Stimulated activated CD8-positive, alpha-beta memory T cell treated with anti-CD3 and anti-CD28 coated beads, Interleukin-12 subunit alpha, Interleukin-12 subunit beta, amount 100 ng/mL, for 1 hour (primary cell): ENCODE data around the gene EXOC2.

ENCODE experiments used
- DNase-seq: peaks from one replicate; pipeline ENCODE4 v3.0.0-alpha.2; 2020; ENCODE audit warnings: low read depth

The EXOC2 gene

DNA sequence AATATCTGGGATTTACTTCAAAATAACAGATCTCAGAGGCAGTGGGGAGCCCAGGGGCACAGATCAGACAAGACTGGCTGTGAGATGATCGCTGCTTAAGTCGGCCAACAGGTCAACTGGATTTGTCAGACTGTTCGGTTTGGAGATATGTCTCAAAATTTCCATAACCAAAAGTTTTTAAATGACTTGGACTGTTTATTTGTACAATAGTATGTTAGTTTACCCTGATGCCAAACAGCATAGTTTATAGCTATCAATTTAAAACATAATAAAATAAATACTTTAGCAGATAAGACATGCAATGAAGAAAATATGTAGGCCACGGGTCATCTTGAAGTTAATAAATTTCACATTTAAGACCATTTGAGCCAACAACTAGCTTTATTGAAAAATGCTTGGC, 174.7 kb downstream of the EXOC2 start:
- no peak for DNase-seq

DNA sequence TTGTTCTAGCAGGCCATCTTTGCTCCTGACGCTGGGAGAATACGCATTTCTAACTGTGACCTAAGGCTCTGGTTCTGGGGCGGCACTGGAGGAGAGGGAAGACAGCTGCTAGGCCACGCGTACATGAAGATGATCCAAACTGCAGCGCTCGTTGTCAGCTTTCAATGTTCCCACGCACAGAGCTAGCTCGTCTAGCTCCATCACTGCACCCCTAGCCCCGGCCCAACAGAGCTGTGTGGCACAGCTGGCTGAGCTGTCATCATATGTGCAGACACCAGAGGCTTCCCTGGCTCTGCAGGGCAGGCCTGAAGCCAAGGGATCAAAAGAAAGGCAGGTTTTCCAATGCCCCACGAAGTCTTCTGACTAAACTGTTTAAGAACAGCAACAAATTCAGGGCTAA, 176.7 kb downstream of the EXOC2 start:
- DNase-seq, result no peak

DNA sequence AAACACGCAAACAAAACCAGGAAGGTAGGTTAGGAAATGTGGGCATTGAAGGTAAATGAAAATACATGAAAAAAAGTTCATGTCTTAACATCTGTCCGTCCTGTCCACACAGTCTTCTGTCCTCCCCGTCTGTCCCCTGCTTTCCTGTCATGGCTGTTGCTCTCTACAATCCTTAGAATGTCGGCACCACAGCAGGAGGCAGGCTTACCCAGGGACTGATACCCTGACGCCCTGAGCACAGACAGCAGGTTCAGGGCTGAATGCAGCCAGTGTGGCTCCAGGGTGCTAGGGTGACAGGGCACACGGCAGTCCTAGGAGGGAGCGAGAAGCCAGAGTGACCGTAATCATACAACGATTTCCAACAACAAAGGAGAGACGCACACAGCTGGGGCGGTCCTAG, 177.7 kb downstream of the EXOC2 start:
- DNase-seq, result no peak

DNA sequence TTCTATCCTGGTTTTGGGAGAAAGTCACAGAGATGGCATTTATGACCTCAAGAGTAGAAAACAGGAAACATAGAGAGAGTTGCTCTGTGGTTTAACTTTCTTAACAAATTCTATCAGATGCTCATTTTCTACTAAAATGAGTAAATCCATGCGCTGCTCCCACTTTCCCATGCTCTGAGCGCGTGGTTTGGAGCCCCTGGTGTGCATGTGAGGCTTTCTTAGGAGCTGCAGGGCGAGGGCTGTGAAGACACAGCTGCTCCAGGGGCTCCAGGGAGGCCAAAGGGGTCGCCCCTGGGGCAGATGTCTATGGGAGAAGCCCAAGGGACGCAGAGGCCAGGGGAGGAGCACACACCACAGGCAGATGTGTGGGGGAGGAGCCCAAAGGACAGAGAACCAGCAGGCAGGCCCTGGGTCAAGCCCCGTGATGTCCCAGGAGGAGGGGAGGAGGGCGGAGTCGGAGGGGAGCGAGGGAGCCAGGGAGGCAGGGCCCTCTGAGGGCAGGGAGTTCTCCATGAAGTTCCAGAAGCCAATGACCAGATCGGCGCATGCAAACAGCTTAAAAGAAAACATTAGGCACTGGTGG, 178.5 kb downstream of the EXOC2 start:
- no peak for DNase-seq

DNA sequence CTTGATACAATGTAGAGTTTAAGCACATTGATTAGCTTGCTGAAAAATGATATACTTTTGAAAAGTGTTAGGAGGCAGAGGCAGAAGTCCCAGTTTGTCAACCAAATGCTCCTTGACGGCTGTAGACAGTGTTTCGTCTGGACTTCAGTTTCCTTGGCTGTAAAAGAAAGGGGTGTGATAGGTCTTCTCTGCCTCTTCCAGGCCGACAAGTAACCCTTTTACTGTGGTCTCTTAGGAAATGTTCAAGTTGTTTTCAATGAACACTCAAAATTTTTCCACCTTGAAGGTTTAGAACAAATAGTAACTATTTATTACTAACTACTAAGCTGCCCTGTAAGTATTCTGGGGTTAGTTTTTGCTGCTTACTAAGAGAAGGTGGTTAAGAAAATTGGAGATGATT, 179.0 kb downstream of the EXOC2 start:
- DNase-seq, result no peak

GRCh38 chr6:513058-513457, 179.9 kb downstream of the EXOC2 start:
- DNase-seq, result no peak

DNA sequence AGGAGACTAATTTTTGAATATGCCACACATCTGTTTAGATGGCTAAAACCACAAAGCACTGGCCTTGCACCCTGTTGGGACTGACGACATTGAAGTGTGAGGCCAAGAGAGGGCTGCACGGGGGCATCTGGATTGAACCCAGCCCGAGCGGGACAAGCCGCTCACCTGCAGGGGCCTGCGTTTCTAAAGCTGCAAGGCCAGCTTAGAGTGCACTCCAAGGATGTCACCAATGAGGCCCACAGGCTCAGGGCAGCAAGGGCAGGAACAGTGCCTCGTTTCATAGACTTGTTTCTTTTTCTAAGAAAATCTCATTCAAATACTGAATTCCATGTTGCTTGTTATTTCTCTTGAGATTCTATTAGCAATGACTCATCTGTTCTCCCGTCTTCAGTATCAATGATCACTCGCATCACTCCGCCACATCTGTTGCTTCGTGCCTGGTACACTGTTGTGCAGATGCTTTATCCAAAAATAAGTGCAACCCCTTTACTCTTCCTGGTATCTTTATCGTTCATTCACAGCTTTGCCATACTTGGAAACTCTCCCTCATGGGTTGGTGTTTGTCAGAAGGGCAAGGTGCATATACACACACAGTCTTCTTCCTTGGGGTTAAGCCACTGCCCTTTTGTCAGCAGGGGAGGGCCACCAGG, 181.3 kb downstream of the EXOC2 start:
- DNase-seq, result no peak

- no peak for DNase-seq
Observed at GRCh38 chr6:509676-510075, 183.3 kb downstream of the EXOC2 start.

GRCh38 chr6:508614-509013, 184.3 kb downstream of the EXOC2 start:
- DNase-seq, result no peak

DNA sequence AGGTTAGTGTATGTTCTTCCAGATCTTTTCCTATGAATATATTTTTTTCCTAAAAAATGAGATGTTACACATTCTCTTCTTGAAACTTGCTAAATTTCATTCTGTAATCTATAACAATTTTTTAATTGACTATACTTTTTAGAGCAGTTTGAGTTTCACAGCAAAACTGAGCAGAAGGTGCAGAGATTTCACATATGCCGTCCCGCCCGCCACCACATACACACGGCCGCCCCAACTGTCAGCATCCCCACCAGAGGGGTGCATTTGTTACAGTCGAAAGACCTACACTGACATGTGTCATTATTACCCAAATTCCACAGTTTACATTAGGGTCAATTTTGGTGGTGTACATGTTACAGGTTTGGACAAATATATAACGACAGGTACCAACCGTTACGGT, 184.9 kb downstream of the EXOC2 start:
- DNase-seq, result no peak

DNA sequence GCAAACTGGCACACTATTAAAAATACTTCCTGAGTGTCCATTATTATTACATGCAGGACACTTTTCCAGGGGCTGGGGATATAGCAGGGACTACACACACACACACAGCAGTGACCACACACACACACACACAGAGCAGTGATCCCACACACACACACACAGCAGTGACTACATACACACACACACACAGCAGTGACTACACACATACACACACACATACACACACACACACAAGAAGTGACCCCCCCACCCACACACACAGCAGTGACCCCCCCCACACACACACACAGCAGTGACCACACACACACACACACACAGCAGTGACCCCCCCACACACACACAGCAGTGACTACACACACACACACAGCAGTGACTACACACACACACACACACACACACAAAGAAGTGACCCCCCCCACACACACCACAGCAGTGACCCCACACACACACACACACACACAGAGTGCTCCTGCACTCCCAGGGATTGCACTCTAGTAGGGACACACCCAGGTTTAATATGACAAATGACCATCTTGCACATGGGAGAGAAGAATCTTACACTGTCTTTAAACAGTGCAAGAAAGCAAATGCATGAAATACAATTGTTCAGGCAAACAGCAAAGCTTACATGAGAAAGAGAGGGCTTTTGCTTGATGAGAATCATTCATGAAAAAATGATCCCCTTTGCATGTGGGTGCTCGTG, 185.9 kb downstream of the EXOC2 start:
- no peak for DNase-seq

- no peak for DNase-seq
Observed at GRCh38 chr6:506508-506907, 186.4 kb downstream of the EXOC2 start.

DNA sequence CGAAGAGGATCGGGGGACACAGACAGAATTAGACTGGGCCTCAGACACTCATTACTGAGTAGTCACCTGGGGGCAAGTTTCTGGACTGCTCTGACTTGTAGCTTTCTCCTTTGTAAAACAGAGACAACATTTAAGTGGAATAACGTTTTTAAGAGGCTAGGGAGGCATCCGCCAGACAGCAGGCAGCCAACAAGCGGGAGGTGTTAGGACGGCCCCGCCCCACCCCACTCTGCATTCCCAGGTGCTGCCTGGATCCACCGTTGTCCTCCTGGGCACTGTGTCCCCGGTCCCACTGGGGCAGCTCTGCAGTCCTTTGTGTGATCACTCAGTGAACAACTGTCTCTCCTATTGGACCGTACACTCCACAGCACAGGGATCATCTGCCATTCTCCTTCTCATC, 187.6 kb downstream of the EXOC2 start:
- DNase-seq, result no peak

DNA sequence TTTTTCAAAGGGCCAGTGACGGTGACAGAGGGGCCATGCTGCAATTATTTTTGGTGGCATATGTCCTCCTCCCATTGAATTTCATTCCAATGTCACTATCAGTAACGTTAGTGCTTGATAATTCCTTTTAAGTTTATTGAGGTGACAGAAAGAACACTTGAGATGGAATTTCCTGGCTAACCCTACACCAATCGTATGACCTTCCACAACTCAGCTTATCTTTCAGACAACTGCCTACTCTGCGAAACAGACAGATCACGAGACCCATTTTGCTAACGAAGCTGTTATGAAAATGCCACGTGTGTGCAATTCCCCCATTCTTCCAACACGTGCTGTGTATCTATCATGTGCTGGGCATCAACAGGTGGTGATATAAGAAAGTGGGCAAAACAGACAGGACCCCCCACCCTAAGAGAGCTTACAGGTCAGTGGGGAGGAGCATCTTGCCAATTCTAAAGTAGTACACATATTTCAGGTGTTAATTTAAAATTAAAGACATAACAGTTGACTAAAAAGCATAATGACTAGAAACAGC, 188.4 kb downstream of the EXOC2 start:
- no peak for DNase-seq

GRCh38 chr6:503610-504362, 189.2 kb downstream of the EXOC2 start:
- DNase-seq, result no peak

DNA sequence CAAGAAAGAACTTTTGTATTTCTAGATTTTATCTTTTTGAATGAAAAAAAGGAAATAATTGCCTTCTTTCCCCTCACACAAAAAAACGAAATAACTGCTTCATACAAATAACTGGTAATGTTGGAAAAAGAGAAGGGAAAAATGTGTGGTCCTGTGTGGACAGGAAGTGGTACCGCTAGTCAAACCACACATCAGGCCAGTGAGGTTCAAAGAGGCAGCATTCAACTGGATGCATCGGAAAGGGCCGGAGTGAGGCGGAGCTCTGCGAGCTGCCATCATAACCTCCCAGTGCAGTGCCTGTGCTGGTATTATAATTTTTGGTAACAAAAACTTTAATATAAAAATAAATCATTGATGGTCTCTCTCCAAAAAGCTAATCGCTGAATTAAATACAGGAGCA, 190.2 kb downstream of the EXOC2 start:
- no peak for DNase-seq

DNA sequence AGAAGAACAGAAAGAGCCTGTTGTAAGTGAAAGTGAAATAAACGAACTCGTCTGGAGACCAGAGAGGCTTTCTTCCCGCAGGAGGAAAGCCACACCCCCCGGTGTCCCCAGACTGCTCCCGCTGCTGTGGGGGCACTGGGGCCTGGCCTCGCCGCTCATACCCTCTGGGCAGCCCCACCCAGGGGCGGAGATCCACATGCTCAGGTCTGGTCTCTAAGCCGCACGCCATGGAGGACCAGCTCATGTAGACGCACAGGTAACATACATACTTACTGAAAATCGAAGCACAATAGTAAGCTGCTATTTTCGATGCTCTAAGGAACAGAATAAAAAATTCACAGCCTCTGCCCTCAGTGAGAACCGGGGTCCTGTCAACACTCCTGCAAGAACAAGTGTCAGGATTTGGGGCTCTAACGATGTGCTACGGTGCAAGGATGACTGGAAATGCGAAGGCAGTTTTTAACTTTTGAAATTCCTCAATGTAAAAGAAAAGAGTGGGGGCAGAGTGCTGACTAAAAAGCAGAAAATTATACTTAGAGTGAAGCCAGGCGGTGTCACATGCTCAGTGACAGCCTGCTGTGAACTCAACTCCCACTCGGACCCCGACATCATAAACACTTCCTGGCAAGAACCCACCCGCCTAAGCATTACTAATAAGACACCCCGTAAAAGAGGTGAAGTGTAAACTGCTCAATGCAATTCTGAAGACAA, 190.9 kb downstream of the EXOC2 start:
- DNase-seq, result no peak

GRCh38 chr6:499617-500016, 193.3 kb downstream of the EXOC2 start:
- no peak for DNase-seq

DNA sequence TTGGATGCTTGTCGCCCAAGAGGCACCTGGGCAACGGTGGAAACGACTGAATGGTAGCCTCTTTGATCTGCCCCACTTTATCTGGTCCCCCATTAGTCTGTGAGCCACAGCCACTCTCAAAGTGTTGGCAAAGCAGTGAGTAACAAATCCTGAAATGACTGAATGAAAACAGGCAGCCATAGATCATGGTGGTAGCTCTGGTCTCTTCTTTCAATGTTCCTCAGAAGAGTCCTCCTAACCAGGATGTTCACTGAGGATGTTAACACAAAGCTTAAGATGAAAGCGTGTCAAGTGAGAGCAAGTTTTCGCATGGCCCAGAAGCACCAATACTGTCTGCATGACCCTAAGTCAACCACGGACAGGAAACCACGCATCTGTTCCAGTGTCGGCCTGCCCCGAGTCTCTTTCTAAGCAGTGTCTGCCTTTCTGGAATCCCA, 194.1 kb downstream of the EXOC2 start:
- DNase-seq, result no peak

GRCh38 chr6:497258-497657, 195.7 kb downstream of the EXOC2 start:
- no peak for DNase-seq

- no peak for DNase-seq
Observed at GRCh38 chr6:496649-497048, 196.3 kb downstream of the EXOC2 start.

DNA sequence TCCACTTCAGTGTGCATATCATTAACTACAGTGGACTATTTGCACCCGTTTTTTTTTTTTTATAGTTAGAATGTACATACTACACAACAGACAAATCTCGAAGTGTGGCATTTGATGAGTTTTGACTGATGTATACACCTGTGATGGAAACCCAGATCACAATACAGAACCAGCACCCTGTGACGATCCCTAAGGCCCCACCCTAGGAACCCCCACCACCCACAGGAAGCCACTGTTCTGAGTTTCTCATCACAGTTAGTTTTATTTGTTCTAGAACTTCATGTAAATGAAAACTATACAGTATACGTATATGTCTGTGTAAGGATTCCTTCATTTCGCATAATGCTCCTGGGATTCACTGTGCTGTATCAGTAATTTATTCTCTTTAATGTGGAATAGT, 198.5 kb downstream of the EXOC2 start:
- no peak for DNase-seq
